ES-I3 (cell line): ENCODE data around the gene STXBP6.
"Not testable (repeated sequence)": the region's sequence is repeated elsewhere in the genome, so short reads cannot be mapped to it uniquely, and the experiment has no call there.

Source experiments
- H3K36me3 ChIP-seq: 2 replicates; pipeline ENCODE4 v1.6.1; 2013; ENCODE audit warnings: mild to moderate bottlenecking, low read length, control low read depth, moderate library complexity; ENCODE audit not compliant: insufficient read depth
- H3K4me1 ChIP-seq: 2 replicates; pipeline ENCODE4 v1.6.1; 2013; ENCODE audit warnings: mild to moderate bottlenecking, control low read depth, low read length; ENCODE audit not compliant: insufficient read depth
- H3K9ac ChIP-seq: 2 replicates; pipeline ENCODE4 v1.6.1; 2013; ENCODE audit warnings: low read depth, mild to moderate bottlenecking, low read length, moderate library complexity
- H3K9me3 ChIP-seq: 2 replicates; pipeline ENCODE4 v1.6.1; 2013; ENCODE audit warnings: mild to moderate bottlenecking, low read length, moderate library complexity; ENCODE audit not compliant: control insufficient read depth, insufficient read depth

The STXBP6 gene

DNA sequence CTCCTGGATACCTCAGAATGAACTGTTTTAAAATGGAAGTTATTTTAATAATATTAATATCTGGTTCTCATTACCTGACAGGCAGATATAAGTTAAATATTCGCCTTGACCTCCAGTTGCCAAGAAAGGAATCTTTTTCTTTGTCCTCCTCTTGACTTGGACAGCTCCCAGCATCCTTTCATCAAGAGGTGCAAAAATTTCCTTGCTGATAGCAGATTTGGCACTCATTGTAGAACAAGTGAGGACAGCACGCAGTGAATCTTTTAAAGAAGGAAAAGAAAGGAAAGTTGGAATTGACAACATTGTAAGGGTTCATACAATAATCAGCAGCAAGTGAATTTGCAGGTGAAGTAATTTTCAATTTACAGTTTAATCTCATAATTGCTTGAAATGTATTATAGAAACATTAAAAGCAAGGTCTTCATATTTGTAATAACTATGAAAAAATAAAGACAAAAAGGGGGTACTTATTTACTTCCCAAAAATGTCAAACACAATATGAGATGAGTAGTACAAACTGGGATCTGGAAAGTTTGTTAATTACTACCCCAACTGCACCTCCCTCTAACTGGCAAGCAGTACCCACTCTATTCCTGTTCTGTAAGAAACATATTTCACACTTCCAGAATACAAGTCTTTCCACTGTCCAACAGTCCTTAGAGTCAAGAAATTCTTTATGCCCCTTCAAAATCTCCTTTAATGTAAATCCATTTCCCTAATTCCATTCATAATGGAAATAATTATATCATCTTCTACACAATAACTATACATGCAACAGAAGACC, 75.2 kb downstream of the STXBP6 start:
- H3K36me3 ChIP-seq, result no peaks in the 10 kb centered on the region
- H3K9me3 ChIP-seq, result no peaks in the 10 kb centered on the region
- H3K9ac ChIP-seq, result no peak overlapping the region
- H3K4me1 ChIP-seq, result no peaks in the 10 kb centered on the region

DNA sequence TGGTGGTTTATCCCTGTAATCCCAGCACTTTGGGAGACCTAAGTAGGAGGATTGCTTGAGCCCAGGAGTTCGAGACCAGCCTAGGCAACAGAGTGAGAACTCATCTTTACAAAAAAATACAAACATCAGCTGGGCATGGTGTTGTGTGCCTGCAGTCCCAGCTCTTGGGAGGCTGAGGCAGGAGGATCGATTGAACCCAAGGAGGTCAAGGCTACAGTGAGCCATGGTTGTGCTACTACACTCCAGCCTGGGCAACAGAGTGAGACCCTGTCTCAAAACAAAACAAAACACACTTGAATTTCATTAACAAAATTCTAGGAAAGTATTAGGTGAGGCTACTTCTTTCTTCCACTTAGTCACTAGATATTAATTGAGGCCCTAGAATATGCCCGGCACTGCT, 77.1 kb downstream of the STXBP6 start:
- H3K9me3 ChIP-seq, result no peaks in the 10 kb centered on the region
- H3K9ac ChIP-seq, result no peak overlapping the region
- no peaks in the 10 kb centered on the region for H3K4me1 ChIP-seq
- no peaks in the 10 kb centered on the region for H3K36me3 ChIP-seq

DNA sequence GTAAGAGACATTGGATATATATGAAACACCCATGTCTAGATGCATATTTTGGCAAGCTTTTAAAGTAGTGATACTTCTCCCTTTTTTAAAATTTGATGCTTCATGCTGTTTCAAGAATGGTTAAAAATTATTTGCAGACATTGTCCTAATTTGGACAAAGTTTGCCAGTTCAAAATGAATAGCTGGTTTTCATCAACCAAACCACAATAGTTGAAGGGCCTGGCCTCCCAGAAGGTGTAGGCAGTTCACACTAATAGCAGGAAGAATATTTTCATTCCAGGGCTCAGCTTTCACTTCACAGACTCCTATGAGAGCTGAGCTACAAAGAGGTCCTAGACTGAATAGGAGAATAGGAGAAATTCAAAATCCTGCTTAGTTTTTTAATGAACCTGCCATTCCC, 78.7 kb downstream of the STXBP6 start:
- Histone ChIP-seq H3K36me3 (no peaks in the 10 kb centered on the region), H3K9me3 (no peaks in the 10 kb centered on the region), H3K9ac (no peak overlapping the region), H3K4me1 (no peaks in the 10 kb centered on the region)

DNA sequence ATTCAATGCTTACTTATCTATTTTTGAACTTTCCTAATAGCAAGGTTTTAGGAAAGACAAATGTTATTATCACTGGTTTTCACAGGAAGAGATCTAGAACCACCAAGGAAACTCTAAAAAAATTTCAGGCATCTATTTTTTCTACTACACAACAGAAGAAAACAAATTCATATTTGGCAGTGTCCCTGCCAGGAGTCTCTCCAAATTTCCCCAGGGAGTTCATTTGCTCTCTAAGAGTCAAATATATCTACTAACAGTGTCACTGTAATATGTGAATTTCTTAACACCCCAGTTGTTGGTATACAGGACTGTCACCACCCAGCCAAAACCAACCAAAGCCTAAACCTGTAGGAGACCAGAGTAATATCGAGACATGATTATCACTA, 83.4 kb downstream of the STXBP6 start:
- H3K9ac ChIP-seq, result no peak overlapping the region
- H3K36me3 ChIP-seq, result no peaks in the 10 kb centered on the region
- no peaks in the 10 kb centered on the region for H3K4me1 ChIP-seq
- no peaks in the 10 kb centered on the region for H3K9me3 ChIP-seq

DNA sequence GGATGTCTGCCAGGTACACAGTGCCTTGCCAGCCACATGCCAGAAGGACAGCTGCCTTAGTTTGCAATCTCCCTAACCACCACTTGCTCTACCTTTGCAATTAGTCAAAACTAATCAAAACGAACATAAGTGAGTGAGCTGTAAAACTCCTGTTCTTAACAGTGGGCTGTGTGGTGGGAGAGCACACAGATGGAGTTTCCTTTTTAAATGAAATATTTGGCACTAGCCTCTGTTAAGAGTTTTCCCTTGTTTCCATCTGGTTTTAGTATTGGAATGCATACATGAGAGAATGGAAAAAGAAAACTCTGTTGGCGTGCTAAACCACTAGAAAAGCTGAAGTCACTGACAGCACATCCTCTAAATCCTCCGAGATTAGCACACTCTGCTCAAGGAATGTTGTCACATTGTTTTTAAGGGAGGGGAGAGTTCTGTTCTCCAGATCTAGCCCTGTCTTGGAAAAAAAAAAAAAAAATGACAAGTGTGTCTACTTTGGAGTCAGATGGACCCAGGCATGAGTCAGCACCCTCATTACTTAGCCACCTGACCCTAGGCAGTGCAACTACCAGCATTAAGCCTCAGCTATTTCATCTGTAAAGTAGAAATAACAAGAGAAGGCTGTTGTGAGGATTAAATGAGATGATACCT, 83.9 kb downstream of the STXBP6 start:
- Histone ChIP-seq H3K4me1 (no peaks in the 10 kb centered on the region), H3K9me3 (no peaks in the 10 kb centered on the region), H3K9ac (no peak overlapping the region)

DNA sequence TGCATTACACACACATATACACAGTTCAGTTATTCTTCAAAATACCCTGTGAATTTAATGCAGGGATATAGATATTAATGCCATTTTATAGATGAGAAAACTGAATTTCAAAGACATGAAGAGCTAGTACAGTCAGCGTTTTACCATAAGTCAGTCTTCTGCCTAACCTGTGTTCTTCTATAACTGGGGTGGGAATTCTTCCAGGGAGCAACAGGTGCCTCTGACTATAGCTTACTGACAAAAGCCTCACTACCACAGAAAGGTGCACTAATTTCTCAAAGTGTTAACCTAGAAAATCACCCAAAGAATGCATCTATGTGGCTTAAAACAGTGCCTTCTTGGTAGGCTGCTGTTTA, 84.4 kb downstream of the STXBP6 start:
- Histone ChIP-seq H3K9ac (no peak overlapping the region), H3K4me1 (no peaks in the 10 kb centered on the region), H3K9me3 (no peaks in the 10 kb centered on the region), H3K36me3 (no peaks in the 10 kb centered on the region)

More for the DNA sequence above, 83.9 kb downstream of the STXBP6 start:
- no peaks in the 10 kb centered on the region for H3K36me3 ChIP-seq

DNA sequence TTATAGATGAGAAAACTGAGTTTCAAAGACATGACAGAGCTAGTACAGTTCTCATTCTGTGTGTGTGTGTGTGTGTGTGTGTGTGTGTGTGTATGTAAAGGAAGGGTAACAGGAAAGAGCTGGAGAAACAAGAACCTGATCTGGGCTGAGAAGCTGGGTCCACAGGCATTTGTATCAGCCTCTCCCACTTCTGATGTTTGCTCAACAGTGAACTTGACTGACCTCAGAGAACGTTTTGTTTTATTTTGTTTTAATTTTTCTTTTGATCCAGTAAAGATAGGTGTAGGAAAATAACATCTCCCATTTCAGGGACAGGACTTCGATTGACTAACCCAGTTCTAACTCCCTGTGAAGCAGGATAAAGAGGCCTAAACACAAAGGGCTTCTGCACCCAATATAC, 85.4 kb downstream of the STXBP6 start:
- no peaks in the 10 kb centered on the region for H3K4me1 ChIP-seq
- no peaks in the 10 kb centered on the region for H3K36me3 ChIP-seq
- H3K9ac ChIP-seq, result no peak overlapping the region
- no peaks in the 10 kb centered on the region for H3K9me3 ChIP-seq

DNA sequence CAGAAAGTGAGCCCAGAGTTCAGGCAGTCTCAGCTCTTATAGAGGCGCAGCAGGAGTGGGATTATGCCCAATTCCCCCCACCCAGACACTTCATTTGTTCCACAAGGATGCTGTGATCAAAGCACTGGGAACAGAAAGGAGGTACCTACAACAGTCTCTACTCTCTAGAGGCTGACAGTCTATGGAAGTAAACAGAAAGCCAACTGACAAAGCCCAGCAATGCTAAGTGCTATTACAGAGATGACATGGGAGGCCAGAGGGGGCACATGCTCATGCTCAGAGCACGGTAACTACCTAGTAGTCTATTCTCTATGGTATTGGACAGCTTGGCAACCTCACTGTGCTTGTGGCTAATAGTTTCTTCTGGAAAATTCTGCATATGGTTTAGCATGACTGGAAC, 85.9 kb downstream of the STXBP6 start:
- Histone ChIP-seq H3K9me3 (no peaks in the 10 kb centered on the region), H3K9ac (no peak overlapping the region), H3K4me1 (no peaks in the 10 kb centered on the region), H3K36me3 (no peaks in the 10 kb centered on the region)

DNA sequence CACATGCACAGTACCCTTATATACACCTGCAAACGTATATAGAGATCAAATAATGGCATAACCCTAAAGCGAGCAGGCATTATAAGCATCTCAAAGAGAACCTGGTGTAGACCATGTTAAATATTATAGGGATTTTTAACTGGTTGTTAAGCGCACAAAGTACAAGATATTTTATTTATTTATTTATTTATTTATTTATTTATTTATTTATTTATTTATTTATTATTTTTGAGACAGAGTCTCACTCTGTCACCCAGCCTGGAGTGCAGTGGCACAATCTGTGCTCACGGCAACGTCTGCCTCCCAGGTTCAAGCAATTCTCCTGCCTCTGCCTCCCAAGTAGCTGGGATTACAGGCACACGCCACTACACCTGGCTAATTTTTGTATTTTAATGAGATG, 87.8 kb downstream of the STXBP6 start:
- H3K9ac ChIP-seq, H3K9me3 ChIP-seq, H3K4me1 ChIP-seq, H3K36me3 ChIP-seq: not testable (repeated sequence)

DNA sequence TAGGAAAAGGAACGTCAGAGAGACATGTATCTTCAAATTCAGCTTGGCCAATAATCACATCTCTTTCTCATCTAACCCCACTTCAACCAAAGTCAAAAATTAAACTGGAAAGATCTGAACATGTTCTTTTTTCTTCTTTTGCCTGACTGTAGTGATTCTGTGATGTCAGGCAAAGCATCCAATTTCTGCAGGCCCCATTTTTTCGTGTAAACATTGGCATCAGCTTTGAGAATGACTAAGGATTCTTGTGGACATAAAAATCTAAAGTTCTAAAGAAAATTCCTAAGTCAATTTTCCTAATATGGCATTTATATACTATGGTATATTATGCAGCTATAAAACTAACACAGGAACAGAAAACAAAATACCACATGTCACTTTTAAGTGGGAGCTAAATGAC, 89.1 kb downstream of the STXBP6 start:
- Histone ChIP-seq H3K4me1 (peaks cover 5% of the 10 kb centered on the region; the same call in 1 of the 2 replicates), H3K9ac (no peak overlapping the region), H3K36me3 (no peaks in the 10 kb centered on the region), H3K9me3 (no peaks in the 10 kb centered on the region)

DNA sequence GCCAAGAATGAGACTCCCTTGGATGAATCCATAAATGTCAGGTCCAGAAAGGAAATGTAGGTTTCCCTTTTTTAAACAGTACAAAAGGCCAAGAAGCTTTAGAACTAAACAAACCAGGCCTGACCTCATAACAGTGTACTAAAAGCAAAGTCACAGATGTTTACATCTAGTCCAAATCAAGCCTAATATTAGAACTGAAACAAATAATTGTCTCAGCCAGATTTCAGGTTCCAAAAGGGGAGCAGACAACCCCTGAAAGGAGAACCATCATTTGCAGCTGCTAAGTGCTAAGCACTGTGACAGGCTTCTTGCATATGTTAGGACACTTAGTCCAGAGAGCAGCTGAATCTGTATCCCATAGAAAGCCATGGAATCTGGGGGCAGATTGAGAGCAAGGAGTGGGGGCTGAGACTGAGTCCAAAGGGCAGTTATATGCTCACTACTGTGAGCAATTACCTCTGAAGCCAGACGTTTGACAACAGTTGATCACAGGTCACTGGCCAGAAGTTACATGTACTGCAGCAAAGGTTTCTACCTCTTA, 90.1 kb downstream of the STXBP6 start:
- Histone ChIP-seq H3K4me1 (peaks cover 5% of the 10 kb centered on the region; the same call in 1 of the 2 replicates), H3K9me3 (no peaks in the 10 kb centered on the region), H3K9ac (no peak overlapping the region), H3K36me3 (no peaks in the 10 kb centered on the region)

DNA sequence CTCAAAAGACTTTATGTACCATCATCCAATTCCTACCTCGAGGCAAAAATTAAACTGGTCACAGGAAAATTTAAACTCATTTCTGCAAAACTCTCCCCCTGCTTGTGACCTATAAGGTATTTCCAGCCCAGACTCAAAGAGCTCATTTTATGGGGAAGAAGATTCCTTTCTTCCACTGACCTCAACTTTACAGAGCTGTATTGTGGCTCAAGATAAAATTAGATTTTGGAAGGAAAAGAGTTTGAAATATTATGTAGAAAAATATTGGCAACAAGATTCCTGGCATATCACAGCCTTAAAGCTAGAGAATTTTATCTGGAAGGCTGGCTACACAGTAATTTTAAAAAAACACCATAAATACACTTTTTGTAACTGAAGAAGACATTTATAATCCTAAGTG, 91.7 kb downstream of the STXBP6 start:
- no peaks in the 10 kb centered on the region for H3K36me3 ChIP-seq
- no peak overlapping the region for H3K9ac ChIP-seq
- no peaks in the 10 kb centered on the region for H3K9me3 ChIP-seq
- H3K4me1 ChIP-seq, result peaks cover 5% of the 10 kb centered on the region; the same call in 1 of the 2 replicates

DNA sequence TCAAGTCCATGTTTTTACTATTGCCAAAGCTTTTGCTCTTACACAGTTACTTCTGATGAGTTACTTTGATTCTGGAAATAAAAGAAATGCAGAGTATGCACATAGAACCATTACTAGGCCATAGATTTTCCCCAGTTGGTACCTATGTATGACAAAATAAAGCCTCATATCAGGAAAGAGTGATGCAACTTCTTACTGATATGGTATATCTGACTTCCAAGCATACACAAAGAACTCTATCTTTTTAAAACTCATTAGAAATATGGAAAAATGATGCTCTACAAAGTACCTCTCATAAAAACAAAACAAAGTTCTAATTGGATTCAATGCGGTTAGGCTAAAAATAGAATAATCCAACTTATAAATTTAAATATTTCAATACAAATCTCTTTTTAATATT, 92.1 kb downstream of the STXBP6 start:
- Histone ChIP-seq H3K36me3 (no peaks in the 10 kb centered on the region), H3K9me3 (no peaks in the 10 kb centered on the region; the same call in 1 of the 2 replicates), H3K9ac (no peak overlapping the region), H3K4me1 (peaks cover 5% of the 10 kb centered on the region; the same call in 1 of the 2 replicates)

DNA sequence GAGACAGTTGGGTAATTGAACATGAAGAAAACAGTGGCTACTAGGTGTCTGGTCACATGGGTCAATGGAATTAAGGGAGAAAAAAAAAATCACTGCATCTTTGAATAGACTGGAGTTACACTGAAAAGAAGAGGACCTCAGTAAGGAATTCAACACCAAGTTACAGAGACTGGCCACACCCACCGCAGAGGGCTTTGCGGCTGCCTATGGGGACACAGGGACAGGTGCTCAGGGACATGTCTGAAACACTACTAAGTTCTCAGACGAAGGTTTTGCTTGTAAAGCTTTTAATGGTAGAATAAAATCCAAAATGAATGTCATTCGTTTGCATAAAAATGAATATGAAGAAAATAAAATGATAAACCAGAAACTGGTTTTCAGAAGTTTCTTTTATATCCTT, 93.8 kb downstream of the STXBP6 start:
- peaks cover 5% of the 10 kb centered on the region; the same call in 1 of the 2 replicates for H3K4me1 ChIP-seq
- no peak overlapping the region for H3K9ac ChIP-seq
- no peaks in the 10 kb centered on the region; the same call in 1 of the 2 replicates for H3K9me3 ChIP-seq
- no peaks in the 10 kb centered on the region for H3K36me3 ChIP-seq

DNA sequence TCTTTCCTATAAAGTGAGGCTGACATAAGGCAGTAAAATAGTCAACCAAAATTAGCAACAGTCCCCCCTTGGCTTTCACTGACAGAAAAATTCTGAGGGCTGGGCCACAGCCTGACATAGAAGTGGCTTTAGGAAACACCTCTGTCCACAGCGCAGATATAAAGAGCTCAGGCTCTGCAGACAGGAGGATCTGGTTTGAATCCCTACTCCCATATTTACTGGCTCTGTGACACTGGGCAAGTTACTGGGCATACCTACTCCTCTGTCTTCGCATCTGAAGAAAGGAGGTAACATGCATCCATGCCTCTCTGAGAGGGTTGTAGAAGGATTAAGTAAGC, 95.3 kb downstream of the STXBP6 start:
- no peaks in the 10 kb centered on the region for H3K36me3 ChIP-seq
- no peaks in the 10 kb centered on the region; the same call in 1 of the 2 replicates for H3K9me3 ChIP-seq
- no peak overlapping the region for H3K9ac ChIP-seq
- H3K4me1 ChIP-seq, result peaks cover 5% of the 10 kb centered on the region; the same call in 1 of the 2 replicates
